ENCODE results near the gene CPEB2. TPM values are rescaled to one million over a fixed set of nuclear protein-coding genes. Genes with fewer than 3 reads are reported as not detected.
"Not testable (repeated sequence)": the region's sequence is repeated elsewhere in the genome, so short reads cannot be mapped to it uniquely, and the experiment has no call there.

Gene CPEB2
- total RNA-seq, 2 experiments from 2014 or later, result 2.2 to 6.6 TPM

GRCh38 chr4:15078682-15079642, 76.7 kb downstream of the CPEB2 start:
- TF ChIP-seq CTCF (conservative IDR thresholded peaks at IDR 0.05; ENCODE audit: low read length) (no peak), EZH2phosphoT487 (IDR thresholded peaks at IDR 0.05; ENCODE audit: borderline replicate concordance, low read depth, low read length) (no peak)
- Histone ChIP-seq H3K4me2 (ENCODE audit: low read length) (no peak overlapping the region), H3K4me3 (ENCODE audit: low read depth, low read length, poor library complexity, severe bottlenecking) (no peak overlapping the region), H3K36me3 (ENCODE audit: insufficient read depth, low read length) (no peaks in the 10 kb centered on the region), H2AFZ (ENCODE audit: low read length) (no peak overlapping the region), H4K20me1 (ENCODE audit: insufficient read depth, low read length) (no peaks in the 10 kb centered on the region), H3K27ac (ENCODE audit: low read depth, low read length, poor library complexity, severe bottlenecking) (no peak overlapping the region), H3K4me1 (ENCODE audit: insufficient read depth, low read length, poor library complexity, severe bottlenecking) (no peaks in the 10 kb centered on the region), H3K79me2 (ENCODE audit: insufficient read depth, low read depth, low read length) (no peaks in the 10 kb centered on the region), H3K9me2 (ENCODE audit: insufficient read depth, low read length) (no peaks in the 10 kb centered on the region), H3K9me3 (ENCODE audit: low read length) (no peaks in the 10 kb centered on the region)
- intact Hi-C loops (cut with micrococcal nuclease; ENCODE audit: unreplicated experiment), result no loop called here
- ChIA-PET CTCF (ENCODE audit: unreplicated experiment) (no interaction called here), POLR2A (no interaction called here)
- DNase-seq (ENCODE audit: low spot score), result no peak
- no TSS peak for BruUV-seq (replicated peaks)

GRCh38 chr4:15084780-15085179, 82.5 kb downstream of the CPEB2 start:
- Histone ChIP-seq H3K36me3 (ENCODE audit: insufficient read depth, low read length) (no peaks in the 10 kb centered on the region), H3K9me2 (ENCODE audit: insufficient read depth, low read length) (no peaks in the 10 kb centered on the region), H3K4me3 (ENCODE audit: low read depth, low read length, poor library complexity, severe bottlenecking) (no peak overlapping the region), H3K9me3 (ENCODE audit: low read length) (0 out of 2 replicates have a peak, but pooled peaks cover 8% of the 10 kb centered on the region), H2AFZ (ENCODE audit: low read length) (no peak overlapping the region), H3K27ac (ENCODE audit: low read depth, low read length, poor library complexity, severe bottlenecking) (no peak overlapping the region), H3K4me2 (ENCODE audit: low read length) (no peak overlapping the region), H3K4me1 (ENCODE audit: insufficient read depth, low read length, poor library complexity, severe bottlenecking) (no peaks in the 10 kb centered on the region), H3K79me2 (ENCODE audit: insufficient read depth, low read depth, low read length) (no peaks in the 10 kb centered on the region), H4K20me1 (ENCODE audit: insufficient read depth, low read length) (no peaks in the 10 kb centered on the region)
- intact Hi-C loops (cut with micrococcal nuclease; ENCODE audit: unreplicated experiment), result loop anchor here (5.0 kb wide), 1 partner anchor 487 kb away; no protein-coding TSS in a partner anchor
- no peak for TF ChIP-seq CTCF (conservative IDR thresholded peaks at IDR 0.05; ENCODE audit: low read length)
- no peak for TF ChIP-seq EZH2phosphoT487 (IDR thresholded peaks at IDR 0.05; ENCODE audit: borderline replicate concordance, low read depth, low read length)
- CTCF ChIA-PET (ENCODE audit: unreplicated experiment), result no interaction called here
- BruUV-seq (replicated peaks), result no TSS peak
- no peak for DNase-seq (ENCODE audit: low spot score)
- POLR2A ChIA-PET, result interaction anchor here (0.6 kb wide), 1 partner anchor 380 kb away, joined by 3 read pairs; no protein-coding TSS in a partner anchor

DNA sequence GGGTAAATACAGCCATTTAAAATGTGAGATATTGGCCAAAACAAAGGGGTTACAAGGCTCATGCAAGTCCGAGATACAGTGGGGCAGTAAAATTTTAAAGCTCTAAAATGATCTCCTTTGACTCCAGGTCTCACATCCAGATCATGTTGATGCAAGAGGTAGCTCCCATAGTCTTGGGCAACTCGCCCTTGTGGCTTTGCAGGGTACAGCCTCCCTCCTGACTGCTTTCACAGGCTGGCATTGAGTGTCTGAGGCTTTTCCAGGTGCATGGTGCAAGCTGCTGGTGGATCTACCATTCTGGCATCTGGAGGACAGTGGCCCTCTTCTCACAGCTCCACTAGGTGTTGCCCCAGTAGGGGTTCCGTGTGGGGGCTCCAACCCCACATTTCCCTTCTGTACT, 83.5 kb downstream of the CPEB2 start:
- H4K20me1 ChIP-seq (ENCODE audit: insufficient read depth, low read length); POLR2A ChIA-PET; H3K4me1 ChIP-seq (ENCODE audit: insufficient read depth, low read length, poor library complexity, severe bottlenecking); H3K4me2 ChIP-seq (ENCODE audit: low read length); H2AFZ ChIP-seq (ENCODE audit: low read length); H3K9me3 ChIP-seq (ENCODE audit: low read length); H3K36me3 ChIP-seq (ENCODE audit: insufficient read depth, low read length); H3K9me2 ChIP-seq (ENCODE audit: insufficient read depth, low read length); DNase-seq (ENCODE audit: low spot score); H3K27ac ChIP-seq (ENCODE audit: low read depth, low read length, poor library complexity, severe bottlenecking); BruUV-seq (replicated peaks); H3K79me2 ChIP-seq (ENCODE audit: insufficient read depth, low read depth, low read length); CTCF ChIA-PET (ENCODE audit: unreplicated experiment); H3K4me3 ChIP-seq (ENCODE audit: low read depth, low read length, poor library complexity, severe bottlenecking): not testable (repeated sequence)
- intact Hi-C loops (cut with micrococcal nuclease; ENCODE audit: unreplicated experiment), result loop anchor here (5.0 kb wide), 1 partner anchor 488 kb away; no protein-coding TSS in a partner anchor

DNA sequence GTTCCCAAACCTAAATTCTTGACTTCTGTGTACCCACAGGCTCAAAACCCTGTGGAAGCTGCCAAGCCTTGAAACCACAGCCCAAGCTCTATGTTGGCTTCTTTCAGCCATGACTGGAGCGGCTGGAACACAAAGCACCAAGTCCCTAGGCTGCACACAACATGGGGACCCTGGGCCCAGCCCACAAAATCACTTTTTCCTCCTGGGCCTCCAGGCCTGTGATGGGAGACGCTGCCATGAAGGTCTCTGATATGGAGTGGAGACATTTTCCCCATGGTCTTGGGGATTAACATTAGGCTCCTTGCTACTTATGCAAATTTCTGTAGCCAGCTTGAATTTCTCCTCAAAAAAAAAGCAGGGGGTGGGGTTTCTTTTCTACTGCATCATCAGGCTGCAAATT, 84.0 kb downstream of the CPEB2 start:
- H3K9me3 ChIP-seq (ENCODE audit: low read length); H3K79me2 ChIP-seq (ENCODE audit: insufficient read depth, low read depth, low read length); CTCF ChIA-PET (ENCODE audit: unreplicated experiment); H2AFZ ChIP-seq (ENCODE audit: low read length); DNase-seq (ENCODE audit: low spot score); BruUV-seq (replicated peaks); POLR2A ChIA-PET; H3K27ac ChIP-seq (ENCODE audit: low read depth, low read length, poor library complexity, severe bottlenecking); H3K4me1 ChIP-seq (ENCODE audit: insufficient read depth, low read length, poor library complexity, severe bottlenecking); H4K20me1 ChIP-seq (ENCODE audit: insufficient read depth, low read length); H3K4me3 ChIP-seq (ENCODE audit: low read depth, low read length, poor library complexity, severe bottlenecking); H3K36me3 ChIP-seq (ENCODE audit: insufficient read depth, low read length); H3K4me2 ChIP-seq (ENCODE audit: low read length); H3K9me2 ChIP-seq (ENCODE audit: insufficient read depth, low read length): not testable (repeated sequence)
- intact Hi-C loops (cut with micrococcal nuclease; ENCODE audit: unreplicated experiment), result loop anchor here (5.0 kb wide), 1 partner anchor 489 kb away; no protein-coding TSS in a partner anchor

Data from OCI-LY7 (cell line).